ENCODE results near the gene ZBTB44.

The ZBTB44 gene

GRCh38 chr11:130216591-130217132 lies 98.1 kb downstream of the ZBTB44 start:
- Histone ChIP-seq H3K27ac (ENCODE audit: low read length, poor library complexity, severe bottlenecking) (no peak overlapping the region), H2AK5ac (ENCODE audit: low read length, severe bottlenecking) (no peak overlapping the region), H3K79me1 (replicated peaks; ENCODE audit: low read length, poor library complexity, severe bottlenecking) (no peaks in the 10 kb centered on the region), H3K18ac (ENCODE audit: low read depth in 1 of 2, low read length in 2 of 2) (no peak overlapping the region), H3K4me1 (ENCODE audit: control insufficient read depth, insufficient read depth, low read depth, low read length) (peaks cover 3% of the 10 kb centered on the region), H3K4me2 (ENCODE audit: low read length, poor library complexity, severe bottlenecking) (no peak overlapping the region), H2BK120ac (ENCODE audit: low read depth, low read length) (no peak overlapping the region), H4K91ac (ENCODE audit: low read length) (no peak overlapping the region), H3K36me3 (ENCODE audit: control insufficient read depth in 1 of 2, insufficient read depth in 2 of 2, low read depth in 1 of 2, low read length in 2 of 2) (no peaks in the 10 kb centered on the region), H3K23ac (ENCODE audit: low read length in 2 of 2) (no peak overlapping the region), H3K9ac (ENCODE audit: low read length) (no peak overlapping the region), H2BK5ac (ENCODE audit: low read depth, low read length, poor library complexity, severe bottlenecking) (no peak overlapping the region), H4K8ac (ENCODE audit: low read length) (no peak overlapping the region), H3K27me3 (ENCODE audit: control insufficient read depth in 1 of 2, insufficient read depth in 1 of 2, low read length in 2 of 2) (peaks cover 56 to 68% of the 10 kb centered on the region in 2 experiments), H2BK12ac (ENCODE audit: low read length in 2 of 2) (no peak overlapping the region), H3K4me3 (ENCODE audit: insufficient read depth in 1 of 2, low read depth in 1 of 2, low read length in 2 of 2) (no peak overlapping the region), H2AFZ (ENCODE audit: low read depth, low read length) (no peak overlapping the region), H3K9me3 (ENCODE audit: control insufficient read depth, low read length) (no peaks in the 10 kb centered on the region), H3K14ac (ENCODE audit: low read length in 2 of 2) (no peak overlapping the region), H3K4ac (ENCODE audit: low read depth in 1 of 2, low read length in 2 of 2) (no peak overlapping the region), H2BK15ac (ENCODE audit: low read depth, poor library complexity, severe bottlenecking) (no peak overlapping the region)
- DNase-seq, result no peak
- 73% methylated on average over 17 of the region's 17 CpGs for WGBS

DNA sequence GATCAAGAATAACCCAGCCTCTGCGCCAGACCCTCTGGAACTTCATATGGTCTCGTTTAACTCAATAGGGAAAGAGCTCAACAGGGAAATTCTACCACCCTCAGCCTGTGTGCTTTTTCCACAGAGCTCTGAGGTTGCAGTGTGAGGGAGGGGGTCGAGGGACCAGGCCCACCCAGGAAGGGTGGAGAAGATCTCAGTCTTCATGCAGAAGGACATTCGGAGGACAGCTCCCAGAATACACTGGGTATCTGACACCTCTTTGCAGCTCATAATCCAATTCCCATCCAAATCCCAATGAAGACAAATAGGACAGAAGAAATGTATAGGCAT lies 98.5 kb downstream of the ZBTB44 start:
- Histone ChIP-seq H3K79me1 (replicated peaks; ENCODE audit: low read length, poor library complexity, severe bottlenecking) (no peaks in the 10 kb centered on the region), H2BK15ac (ENCODE audit: low read depth, poor library complexity, severe bottlenecking) (no peak overlapping the region), H2AFZ (ENCODE audit: low read depth, low read length) (no peak overlapping the region), H3K36me3 (ENCODE audit: control insufficient read depth in 1 of 2, insufficient read depth in 2 of 2, low read depth in 1 of 2, low read length in 2 of 2) (no peaks in the 10 kb centered on the region), H4K91ac (ENCODE audit: low read length) (no peak overlapping the region), H3K23ac (ENCODE audit: low read length in 2 of 2) (no peak overlapping the region), H3K9ac (ENCODE audit: low read length) (no peak overlapping the region), H3K4ac (ENCODE audit: low read depth in 1 of 2, low read length in 2 of 2) (no peak overlapping the region), H3K4me3 (ENCODE audit: insufficient read depth in 1 of 2, low read depth in 1 of 2, low read length in 2 of 2) (no peak overlapping the region), H3K27me3 (ENCODE audit: control insufficient read depth in 1 of 2, insufficient read depth in 1 of 2, low read length in 2 of 2) (peaks cover 61 to 73% of the 10 kb centered on the region in 2 experiments), H3K18ac (ENCODE audit: low read depth in 1 of 2, low read length in 2 of 2) (no peak overlapping the region), H3K4me1 (ENCODE audit: control insufficient read depth, insufficient read depth, low read depth, low read length) (peaks cover 3% of the 10 kb centered on the region), H2BK5ac (ENCODE audit: low read depth, low read length, poor library complexity, severe bottlenecking) (no peak overlapping the region), H3K27ac (ENCODE audit: low read length, poor library complexity, severe bottlenecking) (no peak overlapping the region), H3K14ac (ENCODE audit: low read length in 2 of 2) (no peak overlapping the region), H3K4me2 (ENCODE audit: low read length, poor library complexity, severe bottlenecking) (no peak overlapping the region), H3K9me3 (ENCODE audit: control insufficient read depth, low read length) (no peaks in the 10 kb centered on the region), H2BK120ac (ENCODE audit: low read depth, low read length) (no peak overlapping the region), H2BK12ac (ENCODE audit: low read length in 2 of 2) (no peak overlapping the region), H4K8ac (ENCODE audit: low read length) (no peak overlapping the region), H2AK5ac (ENCODE audit: low read length, severe bottlenecking) (no peak overlapping the region)
- no CpG with 5 or more reads among the region's 4 CpGs for WGBS
- no peak for DNase-seq

GRCh38 chr11:130215531-130216220 lies 99.0 kb downstream of the ZBTB44 start:
- Histone ChIP-seq H4K8ac (ENCODE audit: low read length) (no peak overlapping the region), H3K4me3 (ENCODE audit: insufficient read depth in 1 of 2, low read depth in 1 of 2, low read length in 2 of 2) (no peak overlapping the region), H2AK5ac (ENCODE audit: low read length, severe bottlenecking) (no peak overlapping the region), H3K23ac (ENCODE audit: low read length in 2 of 2) (no peak overlapping the region), H3K9ac (ENCODE audit: low read length) (no peak overlapping the region), H3K36me3 (ENCODE audit: control insufficient read depth in 1 of 2, insufficient read depth in 2 of 2, low read depth in 1 of 2, low read length in 2 of 2) (no peaks in the 10 kb centered on the region), H2BK5ac (ENCODE audit: low read depth, low read length, poor library complexity, severe bottlenecking) (no peak overlapping the region), H2BK120ac (ENCODE audit: low read depth, low read length) (no peak overlapping the region), H3K4ac (ENCODE audit: low read depth in 1 of 2, low read length in 2 of 2) (no peak overlapping the region), H2BK12ac (ENCODE audit: low read length in 2 of 2) (no peak overlapping the region), H4K91ac (ENCODE audit: low read length) (no peak overlapping the region), H3K14ac (ENCODE audit: low read length in 2 of 2) (no peak overlapping the region), H3K9me3 (ENCODE audit: control insufficient read depth, low read length) (no peaks in the 10 kb centered on the region), H3K27ac (ENCODE audit: low read length, poor library complexity, severe bottlenecking) (no peak overlapping the region), H2BK15ac (ENCODE audit: low read depth, poor library complexity, severe bottlenecking) (no peak overlapping the region), H2AFZ (ENCODE audit: low read depth, low read length) (no peak overlapping the region), H3K4me2 (ENCODE audit: low read length, poor library complexity, severe bottlenecking) (no peak overlapping the region), H3K27me3 (ENCODE audit: control insufficient read depth in 1 of 2, insufficient read depth in 1 of 2, low read length in 2 of 2) (peaks cover 64 to 73% of the 10 kb centered on the region in 2 experiments), H3K79me1 (replicated peaks; ENCODE audit: low read length, poor library complexity, severe bottlenecking) (no peaks in the 10 kb centered on the region), H3K18ac (ENCODE audit: low read depth in 1 of 2, low read length in 2 of 2) (no peak overlapping the region), H3K4me1 (ENCODE audit: control insufficient read depth, insufficient read depth, low read depth, low read length) (peaks cover 3% of the 10 kb centered on the region)
- DNase-seq, result no peak
- WGBS, result 90% methylated on average over 13 of the region's 13 CpGs

DNA sequence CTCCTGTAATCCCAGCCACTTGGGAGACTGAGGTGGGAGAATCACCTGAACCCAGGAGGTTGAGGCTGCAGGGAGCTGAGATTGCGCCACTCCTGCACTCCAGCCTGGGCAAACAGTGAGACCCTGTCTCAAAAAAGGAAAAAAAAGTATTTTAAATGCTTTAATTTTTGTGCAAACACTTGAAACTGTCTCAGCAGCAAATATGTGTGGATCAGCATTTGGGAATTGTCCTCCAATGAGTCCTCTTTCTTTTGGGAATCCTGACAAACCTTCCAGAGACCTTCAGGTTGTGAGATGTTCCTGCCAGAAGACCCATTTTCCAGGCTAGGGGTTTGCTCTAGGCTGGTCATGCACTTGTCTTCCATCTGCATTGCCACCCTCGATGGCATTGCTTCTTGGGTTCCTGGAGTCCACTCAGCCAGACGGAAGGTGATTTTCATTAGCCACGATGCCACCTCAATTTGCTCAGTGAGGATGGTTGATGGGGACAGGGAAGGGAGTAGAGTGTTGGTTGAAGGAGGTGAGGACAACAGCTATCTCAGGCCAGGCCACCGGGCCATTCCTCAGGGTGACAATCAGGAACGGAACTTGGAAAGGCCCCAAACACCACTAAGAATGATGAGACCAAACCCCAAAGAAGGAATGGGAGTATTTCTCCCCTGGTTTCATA lies 99.7 kb downstream of the ZBTB44 start:
- Histone ChIP-seq H2AFZ (ENCODE audit: low read depth, low read length) (no peak overlapping the region), H2BK5ac (ENCODE audit: low read depth, low read length, poor library complexity, severe bottlenecking) (no peak overlapping the region), H4K91ac (ENCODE audit: low read length) (no peak overlapping the region), H3K4me3 (ENCODE audit: insufficient read depth in 1 of 2, low read depth in 1 of 2, low read length in 2 of 2) (no peak overlapping the region), H2BK15ac (ENCODE audit: low read depth, poor library complexity, severe bottlenecking) (no peak overlapping the region), H3K79me1 (replicated peaks; ENCODE audit: low read length, poor library complexity, severe bottlenecking) (no peaks in the 10 kb centered on the region), H3K18ac (ENCODE audit: low read depth in 1 of 2, low read length in 2 of 2) (no peak overlapping the region), H4K8ac (ENCODE audit: low read length) (no peak overlapping the region), H3K36me3 (ENCODE audit: control insufficient read depth in 1 of 2, insufficient read depth in 2 of 2, low read depth in 1 of 2, low read length in 2 of 2) (no peaks in the 10 kb centered on the region), H3K27ac (ENCODE audit: low read length, poor library complexity, severe bottlenecking) (no peak overlapping the region), H3K4me2 (ENCODE audit: low read length, poor library complexity, severe bottlenecking) (no peak overlapping the region), H3K9ac (ENCODE audit: low read length) (no peak overlapping the region), H3K27me3 (ENCODE audit: control insufficient read depth in 1 of 2, insufficient read depth in 1 of 2, low read length in 2 of 2) (peaks cover 65 to 73% of the 10 kb centered on the region in 2 experiments), H2BK120ac (ENCODE audit: low read depth, low read length) (no peak overlapping the region), H2AK5ac (ENCODE audit: low read length, severe bottlenecking) (no peak overlapping the region), H3K14ac (ENCODE audit: low read length in 2 of 2) (no peak overlapping the region), H3K23ac (ENCODE audit: low read length in 2 of 2) (no peak overlapping the region), H3K4me1 (ENCODE audit: control insufficient read depth, insufficient read depth, low read depth, low read length) (peaks cover 3% of the 10 kb centered on the region), H3K4ac (ENCODE audit: low read depth in 1 of 2, low read length in 2 of 2) (no peak overlapping the region), H2BK12ac (ENCODE audit: low read length in 2 of 2) (no peak overlapping the region), H3K9me3 (ENCODE audit: control insufficient read depth, low read length) (no peaks in the 10 kb centered on the region)
- no peak for DNase-seq
- 97% methylated on average over 6 of the region's 6 CpGs for WGBS

Measured in mesenchymal stem cell (in vitro differentiated cells and primary cell).